KOPT-K1 (cell line): ENCODE results near the gene CD163.
"Not testable (repeated sequence)": the region's sequence is repeated elsewhere in the genome, so short reads cannot be mapped to it uniquely, and the experiment has no call there.

Experiments used
- H3K27ac ChIP-seq: fragments of 200-600 bp; sonication (generic); 2 replicates; pipeline ENCODE4 v1.5.1; 2016; ENCODE audit warnings: antibody characterized with exemption, mild to moderate bottlenecking, low read depth, low read length; ENCODE audit not compliant: poor library complexity, severe bottlenecking
- H3K36me3 ChIP-seq: fragments of 200-600 bp; sonication (generic); 2 replicates; pipeline ENCODE4 v1.5.1; 2017; ENCODE audit warnings: antibody characterized with exemption, mild to moderate bottlenecking, low read length, moderate library complexity; ENCODE audit not compliant: insufficient read depth
- H3K9me3 ChIP-seq: fragments of 200-600 bp; sonication (generic); 2 replicates; pipeline ENCODE4 v1.5.1; 2017; ENCODE audit warnings: antibody characterized with exemption, low read length, mild to moderate bottlenecking; ENCODE audit not compliant: insufficient read depth, poor library complexity, severe bottlenecking

Gene CD163

DNA sequence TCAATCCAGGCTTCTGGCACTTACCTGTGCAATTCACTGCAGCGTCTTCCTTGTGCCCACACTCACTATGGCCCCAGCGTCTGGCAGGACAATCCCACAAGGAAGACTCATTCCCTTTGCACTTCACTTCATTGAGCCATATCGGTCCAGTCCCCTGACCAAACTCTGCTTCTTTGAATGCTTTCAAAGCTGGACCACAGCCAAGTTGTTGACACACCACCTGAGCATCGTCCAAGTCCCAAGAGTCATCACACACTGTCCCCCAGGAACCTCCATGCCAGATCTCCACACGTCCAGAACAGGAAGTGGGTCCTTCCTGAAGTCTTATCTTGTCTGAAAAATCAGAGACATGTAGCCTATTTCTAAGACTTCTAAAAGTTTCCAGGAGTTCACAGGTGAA lies 20.2 kb downstream of the CD163 start:
- Histone ChIP-seq H3K9me3 (no peaks in the 10 kb centered on the region), H3K27ac (no peak overlapping the region), H3K36me3 (no peaks in the 10 kb centered on the region)

- H3K36me3 ChIP-seq, result no peaks in the 10 kb centered on the region
- H3K27ac ChIP-seq, result no peak overlapping the region
These were observed 23.8 kb downstream of the CD163 start for GRCh38 chr12:7479771-7480170.

DNA sequence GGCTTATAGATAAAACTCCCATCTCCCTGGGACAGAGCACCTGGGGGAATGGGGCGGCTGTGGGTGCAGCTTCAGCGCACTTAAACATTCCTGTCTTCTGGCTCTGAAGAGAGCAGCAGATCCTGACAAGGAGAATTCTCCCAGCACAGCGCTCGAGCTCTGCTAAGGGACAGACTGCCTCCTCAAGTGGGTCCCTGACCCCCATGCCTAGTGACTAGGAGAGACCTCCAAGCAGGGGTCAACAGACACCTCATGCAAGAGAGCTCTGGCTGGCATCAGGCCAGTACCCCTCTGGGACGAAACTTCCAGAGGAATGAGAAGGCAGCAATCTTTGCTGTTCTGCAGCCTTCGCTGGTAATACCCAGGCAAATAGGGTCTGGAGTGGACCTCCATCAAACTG lies 31.5 kb downstream of the CD163 start:
- Histone ChIP-seq H3K9me3 (no peaks in the 10 kb centered on the region), H3K36me3 (no peaks in the 10 kb centered on the region), H3K27ac (no peak overlapping the region)

More at GRCh38 chr12:7479771-7480170, 23.8 kb downstream of the CD163 start:
- no peaks in the 10 kb centered on the region for H3K9me3 ChIP-seq

GRCh38 chr12:7460375-7461259 lies 43.0 kb downstream of the CD163 start:
- Histone ChIP-seq H3K36me3 (no peaks in the 10 kb centered on the region), H3K9me3 (no peaks in the 10 kb centered on the region)

GRCh38 chr12:7459973-7460372 lies 43.6 kb downstream of the CD163 start:
- H3K9me3 ChIP-seq, result no peaks in the 10 kb centered on the region
- H3K36me3 ChIP-seq, result no peaks in the 10 kb centered on the region
- no peak overlapping the region for H3K27ac ChIP-seq

More at GRCh38 chr12:7460375-7461259, 43.0 kb downstream of the CD163 start:
- no peak overlapping the region for H3K27ac ChIP-seq

- H3K36me3 ChIP-seq, result no peaks in the 10 kb centered on the region
- no peaks in the 10 kb centered on the region for H3K9me3 ChIP-seq
- no peak overlapping the region for H3K27ac ChIP-seq
These were observed 51.8 kb downstream of the CD163 start for GRCh38 chr12:7451756-7452155.

DNA sequence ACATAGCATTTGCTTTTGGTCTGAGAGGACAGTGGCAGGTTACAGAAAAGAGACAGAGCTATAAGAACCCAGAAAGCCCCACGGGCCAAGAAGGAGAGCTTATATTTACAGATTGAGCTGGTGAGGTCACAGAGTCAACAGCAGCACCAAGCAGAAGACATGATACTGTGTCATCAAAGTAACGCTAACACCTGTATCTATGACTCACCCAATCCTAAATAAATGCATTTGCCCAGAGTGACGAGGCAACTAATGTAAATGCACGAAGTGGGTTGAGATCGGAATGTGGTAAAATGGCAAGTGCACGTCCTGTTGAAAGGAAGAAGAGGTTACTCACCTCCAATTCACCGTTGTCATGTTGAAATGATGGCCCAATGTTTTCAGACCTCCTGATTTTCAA lies 52.9 kb downstream of the CD163 start:
- H3K9me3 ChIP-seq, result no peaks in the 10 kb centered on the region
- H3K27ac ChIP-seq, result no peak overlapping the region
- H3K36me3 ChIP-seq, result no peaks in the 10 kb centered on the region

GRCh38 chr12:7448099-7448498 lies 55.5 kb downstream of the CD163 start:
- H3K27ac ChIP-seq, result no peak overlapping the region
- H3K36me3 ChIP-seq, result no peaks in the 10 kb centered on the region

DNA sequence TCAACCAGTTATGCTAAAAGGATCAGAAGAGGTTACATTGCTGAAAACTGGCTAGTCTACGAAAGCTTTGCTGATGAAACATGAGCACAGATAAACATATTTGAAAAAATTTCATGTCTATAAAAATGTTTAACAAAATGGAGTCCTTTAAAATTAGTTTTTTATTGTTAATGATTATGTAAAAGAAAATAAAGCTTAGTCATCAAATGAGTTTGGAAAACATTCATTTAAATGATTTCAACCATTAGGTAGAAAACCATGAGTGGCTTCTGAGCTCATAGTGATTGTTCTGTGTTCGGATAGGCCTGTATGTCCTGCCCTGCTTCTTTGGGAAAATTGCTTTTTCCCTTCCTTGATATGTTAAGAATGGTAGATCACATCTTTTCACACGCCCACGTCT lies 59.0 kb downstream of the CD163 start:
- H3K36me3 ChIP-seq, result no peaks in the 10 kb centered on the region
- no peak overlapping the region for H3K27ac ChIP-seq
- H3K9me3 ChIP-seq, result peaks cover 10% of the 10 kb centered on the region

More at GRCh38 chr12:7448099-7448498, 55.5 kb downstream of the CD163 start:
- H3K9me3 ChIP-seq, result no peaks in the 10 kb centered on the region

DNA sequence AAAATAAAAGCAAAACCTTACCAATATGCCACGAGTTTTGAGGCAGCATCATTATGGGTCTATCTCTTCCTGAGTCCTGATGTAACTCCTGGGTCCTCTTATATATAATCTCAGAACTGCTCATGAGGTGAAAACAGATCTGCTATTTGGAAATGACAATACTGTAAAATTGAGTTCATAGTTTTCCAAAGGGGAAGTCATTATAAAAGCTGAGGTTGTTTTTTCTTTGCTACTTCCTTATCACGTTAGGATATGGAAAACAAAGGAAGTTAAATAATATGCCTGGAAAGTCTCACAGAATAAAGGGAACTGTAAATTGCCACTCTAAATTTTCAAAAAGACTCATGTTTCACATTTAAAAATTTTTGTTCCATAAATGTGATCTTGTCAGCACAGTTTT lies 59.5 kb downstream of the CD163 start, which contains the start of gene CD163L1:
TSS of gene CD163L1 (minus strand) at position 78 of the 400 bp plus-strand sequence. CDS start at position 52, 26 bp downstream.
- H3K9me3 ChIP-seq, result peaks cover 11% of the 10 kb centered on the region
- H3K27ac ChIP-seq, result no peak within 1 kb of the TSS
- H3K36me3 ChIP-seq, result no peaks in the 10 kb centered on the region

DNA sequence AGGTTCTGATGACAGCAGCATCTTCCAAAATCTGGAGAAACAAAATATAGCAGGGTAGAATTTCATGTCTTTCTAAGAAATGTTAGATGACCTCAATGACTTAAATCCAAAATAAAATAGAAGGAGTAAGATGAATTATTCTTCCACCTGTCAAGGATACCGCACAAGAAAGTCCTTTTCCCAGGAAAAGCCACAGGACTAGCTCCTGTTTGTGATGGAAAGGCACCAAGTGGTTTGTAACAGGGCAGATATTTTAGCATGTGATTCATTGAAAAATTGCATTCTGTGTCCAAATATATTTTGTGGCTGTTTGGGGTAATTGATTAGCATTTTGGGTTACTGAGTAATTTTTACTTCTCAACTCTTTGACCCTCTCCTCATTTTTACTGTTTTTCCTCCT lies 62.4 kb downstream of the CD163 start:
- Histone ChIP-seq H3K27ac (no peak overlapping the region), H3K9me3 (peaks cover 11% of the 10 kb centered on the region), H3K36me3 (no peaks in the 10 kb centered on the region)

DNA sequence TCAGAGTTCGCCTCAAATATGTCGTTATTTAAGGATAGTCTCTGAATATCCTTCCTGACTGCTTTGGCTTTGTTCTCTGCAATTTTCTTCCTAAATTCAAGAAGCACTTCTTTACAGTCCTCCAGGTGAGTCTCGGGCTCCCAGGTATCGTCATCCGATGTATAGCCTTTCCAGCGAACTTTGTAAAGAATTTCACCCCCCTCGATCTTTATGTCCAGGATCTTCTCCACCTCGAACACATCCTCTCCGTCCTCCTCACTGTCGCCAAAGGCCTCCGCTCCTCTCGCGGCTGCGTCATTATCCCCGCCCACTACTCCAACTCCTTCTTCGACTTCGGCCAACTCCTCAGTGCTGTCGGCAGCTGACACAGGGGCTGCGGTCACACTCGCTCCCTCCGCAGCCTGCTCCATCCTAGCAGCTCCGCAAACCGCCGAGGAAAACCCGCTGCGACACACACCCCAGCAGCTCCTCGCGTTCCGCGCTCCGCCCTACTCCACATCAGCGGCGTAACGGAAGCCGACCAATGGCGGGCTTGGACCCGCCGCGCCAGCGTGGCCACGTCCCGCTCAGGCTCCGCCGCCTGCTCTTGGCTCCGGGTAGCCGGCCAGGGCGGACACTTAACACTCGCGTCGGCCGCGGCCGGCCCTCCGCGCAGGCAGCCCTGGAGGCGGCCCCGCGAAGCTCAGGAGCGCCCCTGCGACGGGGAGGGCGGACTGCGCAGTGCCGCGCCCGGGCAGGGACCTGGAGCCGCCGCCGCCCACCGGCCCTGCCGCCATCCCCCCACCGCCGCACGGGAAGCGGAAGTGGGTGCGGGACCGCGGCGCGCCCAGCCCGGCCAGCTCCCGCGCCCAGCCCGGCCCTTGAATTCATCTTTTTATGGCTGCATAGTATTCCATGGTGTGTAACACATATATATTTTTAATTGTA lies 63.7 kb downstream of the CD163 start:
- peaks cover 11% of the 10 kb centered on the region for H3K9me3 ChIP-seq
- H3K36me3 ChIP-seq, result no peaks in the 10 kb centered on the region
- no peak overlapping the region for H3K27ac ChIP-seq

DNA sequence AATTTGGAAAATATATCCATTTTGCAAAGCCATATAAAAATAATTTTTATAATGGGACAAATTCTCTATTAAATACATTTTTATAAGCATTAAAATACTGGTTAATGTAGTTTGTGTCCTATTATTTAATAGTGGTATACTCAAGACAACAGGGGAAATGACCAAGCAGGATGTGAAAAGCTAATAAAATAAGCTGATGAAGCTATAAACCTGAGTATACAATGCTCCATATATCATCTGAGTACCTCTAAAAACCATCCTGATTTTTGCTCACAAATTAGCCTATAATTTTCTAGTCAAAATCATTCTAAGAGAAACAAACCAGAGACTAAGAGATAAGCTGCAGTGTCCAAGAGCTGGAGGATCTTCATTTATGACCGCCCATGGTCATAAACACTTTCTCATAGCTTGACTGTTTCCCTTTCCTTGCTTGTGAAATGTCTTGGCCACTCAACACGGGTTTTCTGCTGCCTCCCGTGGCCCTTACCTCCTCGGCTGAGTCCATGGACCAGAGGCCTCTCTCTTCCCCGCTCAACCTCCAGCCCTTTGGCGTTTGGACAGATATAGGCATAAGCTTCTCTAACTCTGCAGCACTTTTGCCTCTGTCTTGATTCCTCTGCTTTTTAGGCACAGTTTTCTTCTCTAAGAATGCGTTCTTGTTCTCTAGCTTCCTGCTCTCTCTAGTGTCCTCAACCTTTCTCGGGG lies 65.1 kb downstream of the CD163 start:
- H3K9me3 ChIP-seq, result peaks cover 11% of the 10 kb centered on the region
- not testable (repeated sequence) for H3K36me3 ChIP-seq, H3K27ac ChIP-seq

GRCh38 chr12:7437494-7437893 lies 66.1 kb downstream of the CD163 start:
- peaks cover 11% of the 10 kb centered on the region for H3K9me3 ChIP-seq
- not testable (repeated sequence) for H3K36me3 ChIP-seq, H3K27ac ChIP-seq

DNA sequence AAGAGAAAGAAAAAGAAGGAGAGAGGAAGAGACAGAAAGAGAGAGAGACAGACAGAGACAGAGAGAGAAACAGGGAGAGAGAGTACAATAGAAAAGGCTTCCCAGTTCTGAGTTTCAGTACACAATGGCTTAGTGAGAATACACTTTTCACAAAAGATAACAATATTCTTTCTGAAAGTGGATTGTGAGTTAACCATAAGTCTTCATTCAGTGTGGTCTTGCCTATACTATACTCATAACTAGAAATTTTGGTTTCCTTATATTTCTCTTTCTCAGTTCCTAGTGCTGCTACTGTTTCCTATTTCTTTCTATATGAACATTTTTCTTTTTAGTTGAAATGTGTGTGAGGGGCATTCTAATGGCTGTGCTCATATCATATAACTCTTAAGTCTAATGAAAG lies 68.9 kb downstream of the CD163 start:
- Histone ChIP-seq H3K9me3 (peaks cover 2% of the 10 kb centered on the region), H3K36me3 (no peaks in the 10 kb centered on the region)

More for the DNA sequence above, 68.9 kb downstream of the CD163 start:
- H3K27ac ChIP-seq, result no peak overlapping the region
